BE2C (cell line): ENCODE results near the gene ATF4.

Source experiments
- DNase-seq: peaks from one replicate; pipeline ENCODE4 v3.0.0-alpha.2; 2020
- H3K27me3 ChIP-seq: fragments of 250-450 bp; sonication (Bioruptor Pico); 2 replicates; pipeline ENCODE4 v1.5.1; 2020; ENCODE audit warnings: mild to moderate bottlenecking
- H3K36me3 ChIP-seq: fragments of 250-450 bp; sonication (Bioruptor Pico); 2 replicates; pipeline ENCODE4 v1.5.1; 2020; ENCODE audit warnings: mild to moderate bottlenecking
- H3K4me1 ChIP-seq: fragments of 250-450 bp; sonication (Bioruptor Pico); 2 replicates; pipeline ENCODE4 v1.5.1; 2020
- H3K4me3 ChIP-seq: 2 replicates; pipeline ENCODE4 v1.5.1; 2011; ENCODE audit warnings: low read depth, low read length
- H3K9me3 ChIP-seq: fragments of 250-450 bp; sonication (Bioruptor Pico); 2 replicates; pipeline ENCODE4 v1.5.1; 2020
- TF ChIP-seq, protein P1 (sequence below): IDR thresholded peaks from 2 replicates; pipeline ENCODE4 v1.5.1; 2012; ENCODE audit warnings: mild to moderate bottlenecking, low read depth, low read length

ATF4 gene

DNA sequence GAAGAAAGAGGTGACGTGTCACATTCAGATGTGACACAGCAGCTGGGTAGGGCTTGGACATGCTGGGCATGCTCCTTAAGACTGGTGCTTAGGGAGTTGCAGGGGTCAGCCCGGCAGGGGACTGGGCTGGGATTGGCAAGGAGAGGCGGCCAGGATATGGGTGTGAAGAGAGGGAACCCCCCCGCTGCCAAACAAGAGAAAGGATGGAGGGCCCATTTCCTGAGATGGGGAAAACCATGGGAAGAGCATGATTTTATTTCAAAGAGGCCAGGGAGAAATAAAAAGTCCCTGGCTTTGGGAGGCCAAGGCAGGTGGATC, 5.3 kb downstream of the ATF4 start:
- TF ChIP-seq, protein P1, sequence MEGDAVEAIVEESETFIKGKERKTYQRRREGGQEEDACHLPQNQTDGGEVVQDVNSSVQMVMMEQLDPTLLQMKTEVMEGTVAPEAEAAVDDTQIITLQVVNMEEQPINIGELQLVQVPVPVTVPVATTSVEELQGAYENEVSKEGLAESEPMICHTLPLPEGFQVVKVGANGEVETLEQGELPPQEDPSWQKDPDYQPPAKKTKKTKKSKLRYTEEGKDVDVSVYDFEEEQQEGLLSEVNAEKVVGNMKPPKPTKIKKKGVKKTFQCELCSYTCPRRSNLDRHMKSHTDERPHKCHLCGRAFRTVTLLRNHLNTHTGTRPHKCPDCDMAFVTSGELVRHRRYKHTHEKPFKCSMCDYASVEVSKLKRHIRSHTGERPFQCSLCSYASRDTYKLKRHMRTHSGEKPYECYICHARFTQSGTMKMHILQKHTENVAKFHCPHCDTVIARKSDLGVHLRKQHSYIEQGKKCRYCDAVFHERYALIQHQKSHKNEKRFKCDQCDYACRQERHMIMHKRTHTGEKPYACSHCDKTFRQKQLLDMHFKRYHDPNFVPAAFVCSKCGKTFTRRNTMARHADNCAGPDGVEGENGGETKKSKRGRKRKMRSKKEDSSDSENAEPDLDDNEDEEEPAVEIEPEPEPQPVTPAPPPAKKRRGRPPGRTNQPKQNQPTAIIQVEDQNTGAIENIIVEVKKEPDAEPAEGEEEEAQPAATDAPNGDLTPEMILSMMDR = no peak
- Histone ChIP-seq H3K9me3 (no peaks in the 10 kb centered on the region), H3K36me3 (peaks cover 75% of the 10 kb centered on the region), H3K4me3 (no peak overlapping the region), H3K27me3 (no peaks in the 10 kb centered on the region), H3K4me1 (peaks cover 23% of the 10 kb centered on the region)
- no peak for DNase-seq

DNA sequence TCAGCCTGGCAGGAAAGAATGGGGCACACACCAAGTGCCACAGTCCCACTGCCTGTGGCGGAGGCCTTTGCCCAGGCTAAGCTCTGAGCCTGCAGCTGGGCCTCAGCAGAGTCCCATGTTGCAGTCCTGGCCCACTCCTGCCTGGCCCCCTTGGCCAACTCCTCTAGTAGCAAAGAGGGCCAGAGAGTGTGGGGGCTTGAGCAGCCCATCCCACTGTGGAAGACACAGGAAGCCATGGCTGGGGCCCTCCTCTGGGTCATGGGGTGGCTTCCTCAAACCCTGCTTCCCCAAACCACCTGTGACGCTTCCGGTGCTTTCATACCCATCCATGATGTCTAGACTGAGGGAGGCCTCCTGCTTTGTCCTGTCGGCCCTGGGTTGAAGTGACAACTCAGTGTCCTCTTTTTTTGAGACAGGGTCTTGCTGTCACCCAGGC, 6.4 kb downstream of the ATF4 start:
- H3K9me3 ChIP-seq = no peaks in the 10 kb centered on the region
- TF ChIP-seq, protein P1 = no peak
- H3K4me1 ChIP-seq = peaks cover 28% of the 10 kb centered on the region
- H3K4me3 ChIP-seq = no peak overlapping the region
- no peaks in the 10 kb centered on the region for H3K27me3 ChIP-seq
- H3K36me3 ChIP-seq = peaks cover 67% of the 10 kb centered on the region
- no peak for DNase-seq

DNA sequence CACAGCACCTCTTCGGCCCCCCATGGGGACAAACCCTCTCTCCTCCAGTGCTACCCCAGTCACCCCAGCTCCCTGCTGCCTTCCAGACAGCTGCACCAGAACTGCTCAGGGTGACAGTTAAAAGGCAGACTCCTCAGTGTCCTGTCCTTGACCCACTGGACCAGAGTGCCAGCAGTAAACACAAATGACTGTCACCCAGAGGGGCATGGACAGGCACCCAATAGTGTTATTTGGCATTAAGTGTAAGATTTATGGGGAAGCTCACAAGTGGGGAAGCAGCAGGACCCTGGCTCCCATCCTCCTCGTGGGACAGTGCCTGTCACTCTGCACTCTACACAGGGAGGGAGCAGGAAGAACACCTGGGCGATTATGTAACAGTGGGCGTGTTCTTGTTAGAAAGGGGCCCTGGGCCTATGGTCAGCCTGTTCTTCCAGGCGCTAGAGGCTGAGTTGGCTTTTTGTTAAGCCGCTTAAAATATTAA, 7.2 kb downstream of the ATF4 start:
- TF ChIP-seq, protein P1 = no peak
- Histone ChIP-seq H3K9me3 (no peaks in the 10 kb centered on the region), H3K4me3 (no peak overlapping the region), H3K4me1 (peaks cover 28% of the 10 kb centered on the region), H3K27me3 (no peaks in the 10 kb centered on the region), H3K36me3 (peaks cover 59% of the 10 kb centered on the region)
- peak; percentile 32 for DNase-seq

DNA sequence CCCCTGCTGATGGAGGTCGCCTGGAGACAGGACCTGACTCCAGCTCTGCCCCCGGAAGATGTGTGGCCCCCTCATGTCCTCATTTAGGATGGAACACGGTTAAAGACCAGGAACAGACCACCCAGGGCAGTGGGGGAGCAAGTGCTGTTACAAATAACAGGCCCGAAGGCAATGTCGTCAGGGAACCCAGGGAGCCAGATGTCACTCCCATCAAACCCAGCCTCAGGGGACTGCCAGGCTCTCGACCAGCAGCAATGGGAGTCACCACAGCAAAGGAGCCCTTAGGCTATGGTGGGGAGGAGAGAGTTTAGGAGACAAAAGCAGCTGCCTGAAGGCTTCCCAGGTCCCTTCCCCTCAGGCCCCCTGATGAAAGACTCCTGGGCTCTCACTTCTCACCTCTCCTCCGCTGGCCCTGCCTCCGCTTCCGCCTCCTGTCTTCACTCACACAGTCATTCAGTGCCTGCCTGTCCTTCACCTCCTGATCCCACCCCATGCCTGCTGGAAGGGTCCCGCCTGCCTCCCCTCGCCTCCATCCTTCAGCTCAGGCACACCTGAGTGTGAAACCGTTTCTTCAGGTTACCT, 7.8 kb downstream of the ATF4 start:
- TF ChIP-seq, protein P1 = no peak
- H3K4me3 ChIP-seq = peak overlapping the region; percentile 27
- H3K4me1 ChIP-seq = peaks cover 24% of the 10 kb centered on the region
- peaks cover 52% of the 10 kb centered on the region for H3K36me3 ChIP-seq
- H3K9me3 ChIP-seq = no peaks in the 10 kb centered on the region
- H3K27me3 ChIP-seq = no peaks in the 10 kb centered on the region
- peak; percentile 91 for DNase-seq

DNA sequence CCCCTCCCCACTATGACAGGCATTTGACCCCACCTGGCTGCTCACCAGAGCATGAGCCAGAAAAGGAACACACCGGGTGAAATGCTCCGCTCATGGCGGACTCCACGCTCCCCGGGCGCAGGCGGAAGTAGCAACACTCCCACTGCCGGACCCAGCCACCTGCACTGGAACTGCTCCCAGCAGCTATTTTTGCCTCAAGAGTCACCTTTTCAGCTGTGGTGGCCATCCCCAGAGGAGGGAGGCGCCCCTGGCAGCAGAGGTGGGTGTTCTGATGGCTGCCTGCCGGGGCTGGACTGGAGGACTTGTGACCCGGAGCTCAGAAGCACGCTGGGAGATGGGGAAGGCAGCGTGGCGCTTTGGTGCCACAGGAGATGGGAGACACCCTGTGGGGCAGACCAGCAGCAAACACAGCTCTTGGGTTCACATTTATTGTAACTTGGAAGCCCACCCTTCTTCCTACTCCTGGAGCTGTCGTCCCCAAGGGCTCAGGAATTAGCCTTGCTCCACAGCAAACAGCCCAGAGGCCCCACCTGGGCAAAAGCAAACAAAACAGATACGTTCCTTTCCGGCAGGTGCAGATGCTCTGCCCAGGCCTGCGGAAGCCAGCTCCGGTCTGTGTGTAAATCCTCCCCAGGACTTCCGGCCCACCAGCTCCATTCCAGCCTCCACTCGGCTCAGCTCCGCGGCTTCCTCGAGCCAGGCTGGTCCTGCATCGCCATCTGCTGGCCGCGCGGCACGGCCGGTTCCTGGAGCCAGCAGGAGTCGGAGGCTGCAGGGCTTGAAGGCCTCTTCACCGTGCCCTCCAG, 8.5 kb downstream of the ATF4 start:
- Histone ChIP-seq H3K27me3 (no peaks in the 10 kb centered on the region), H3K36me3 (peaks cover 45% of the 10 kb centered on the region), H3K4me1 (peaks cover 24% of the 10 kb centered on the region), H3K4me3 (peak overlapping the region; percentile 27), H3K9me3 (no peaks in the 10 kb centered on the region)
- TF ChIP-seq, protein P1 = peak; percentile 99
- DNase-seq = peak; percentile 92

DNA sequence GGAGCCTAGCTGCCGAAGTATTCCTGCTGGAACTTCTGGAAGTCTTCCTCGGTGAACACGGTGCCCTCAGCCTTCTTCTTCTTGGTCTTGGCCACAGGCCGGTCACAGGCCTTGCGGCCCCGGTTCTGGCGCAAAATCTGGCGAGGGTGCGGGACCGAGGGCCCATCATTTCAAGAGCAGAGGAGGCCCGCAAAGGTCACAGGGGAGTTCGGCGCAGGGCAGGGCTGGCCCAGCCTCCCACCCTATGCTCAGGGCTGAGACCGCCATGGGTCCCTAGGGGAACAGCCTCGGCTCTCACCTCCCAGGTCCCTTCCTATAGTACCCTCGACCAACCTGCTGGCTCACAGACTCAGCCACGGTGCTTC, 9.1 kb downstream of the ATF4 start:
- no peak overlapping the region for H3K4me3 ChIP-seq

More for the DNA sequence above, 9.1 kb downstream of the ATF4 start:
- H3K9me3 ChIP-seq = no peaks in the 10 kb centered on the region
- no peak for DNase-seq
- no peaks in the 10 kb centered on the region for H3K27me3 ChIP-seq
- TF ChIP-seq, protein P1 = no peak
- H3K36me3 ChIP-seq = peaks cover 39% of the 10 kb centered on the region
- H3K4me1 ChIP-seq = peaks cover 24% of the 10 kb centered on the region
